HL-60 (cell line): ENCODE results near the gene EXOC4.
"Not testable (repeated sequence)": the region's sequence is repeated elsewhere in the genome, so short reads cannot be mapped to it uniquely, and the experiment has no call there.

Experiments used
- POLR2AphosphoS5 ChIP-seq: IDR thresholded peaks from 2 replicates; pipeline ENCODE4 v1.6.1; 2012; ENCODE audit warnings: low read depth
- TF ChIP-seq, protein P1 (sequence below): IDR thresholded peaks from one replicate; pipeline ENCODE4 v1.5.1; 2011; ENCODE audit warnings: low read length, control low read depth, inconsistent platforms; ENCODE audit not compliant: insufficient read depth

GRCh38 chr7:134077560-134077959 is 824.7 kb downstream of the EXOC4 start:
- TF ChIP-seq, protein P1, sequence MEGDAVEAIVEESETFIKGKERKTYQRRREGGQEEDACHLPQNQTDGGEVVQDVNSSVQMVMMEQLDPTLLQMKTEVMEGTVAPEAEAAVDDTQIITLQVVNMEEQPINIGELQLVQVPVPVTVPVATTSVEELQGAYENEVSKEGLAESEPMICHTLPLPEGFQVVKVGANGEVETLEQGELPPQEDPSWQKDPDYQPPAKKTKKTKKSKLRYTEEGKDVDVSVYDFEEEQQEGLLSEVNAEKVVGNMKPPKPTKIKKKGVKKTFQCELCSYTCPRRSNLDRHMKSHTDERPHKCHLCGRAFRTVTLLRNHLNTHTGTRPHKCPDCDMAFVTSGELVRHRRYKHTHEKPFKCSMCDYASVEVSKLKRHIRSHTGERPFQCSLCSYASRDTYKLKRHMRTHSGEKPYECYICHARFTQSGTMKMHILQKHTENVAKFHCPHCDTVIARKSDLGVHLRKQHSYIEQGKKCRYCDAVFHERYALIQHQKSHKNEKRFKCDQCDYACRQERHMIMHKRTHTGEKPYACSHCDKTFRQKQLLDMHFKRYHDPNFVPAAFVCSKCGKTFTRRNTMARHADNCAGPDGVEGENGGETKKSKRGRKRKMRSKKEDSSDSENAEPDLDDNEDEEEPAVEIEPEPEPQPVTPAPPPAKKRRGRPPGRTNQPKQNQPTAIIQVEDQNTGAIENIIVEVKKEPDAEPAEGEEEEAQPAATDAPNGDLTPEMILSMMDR, result not testable (repeated sequence)
- TF ChIP-seq POLR2AphosphoS5, result not testable (repeated sequence)
